HEK293 (cell line): ENCODE results near the gene ARHGAP10.

Source experiments
- CTCF ChIP-seq: fragments of 450-650 bp; formaldehyde crosslinking; IDR thresholded peaks from 2 replicates; pipeline ENCODE4 v1.5.1; 2016; ENCODE audit warnings: missing biosample characterization, missing genetic modification characterization
- PBX3 ChIP-seq: sonication (generic); formaldehyde crosslinking; IDR thresholded peaks from 2 replicates; pipeline ENCODE4 v1.8.1; 2022; ENCODE audit warnings: mild to moderate bottlenecking, moderate library complexity, missing genetic modification reagents
- ZNF10 ChIP-seq: fragments of 450-650 bp; formaldehyde crosslinking; IDR thresholded peaks from 2 replicates; pipeline ENCODE4 v1.5.1; 2017; ENCODE audit warnings: missing biosample characterization, missing genetic modification characterization
- ZNF433 ChIP-seq: fragments of 450-650 bp; formaldehyde crosslinking; IDR thresholded peaks from 2 replicates; pipeline ENCODE4 v1.5.1; 2016; ENCODE audit warnings: missing biosample characterization, missing genetic modification characterization, low read depth
- ZNF660 ChIP-seq: fragments of 450-650 bp; IDR thresholded peaks from 2 replicates; pipeline ENCODE4 v1.5.1; 2018; ENCODE audit warnings: missing biosample characterization, mild to moderate bottlenecking, missing genetic modification characterization
- ZNF785 ChIP-seq: fragments of 450-650 bp; formaldehyde crosslinking; IDR thresholded peaks from 2 replicates; pipeline ENCODE4 v1.5.1; 2016; ENCODE audit warnings: missing biosample characterization, missing genetic modification characterization

DNA sequence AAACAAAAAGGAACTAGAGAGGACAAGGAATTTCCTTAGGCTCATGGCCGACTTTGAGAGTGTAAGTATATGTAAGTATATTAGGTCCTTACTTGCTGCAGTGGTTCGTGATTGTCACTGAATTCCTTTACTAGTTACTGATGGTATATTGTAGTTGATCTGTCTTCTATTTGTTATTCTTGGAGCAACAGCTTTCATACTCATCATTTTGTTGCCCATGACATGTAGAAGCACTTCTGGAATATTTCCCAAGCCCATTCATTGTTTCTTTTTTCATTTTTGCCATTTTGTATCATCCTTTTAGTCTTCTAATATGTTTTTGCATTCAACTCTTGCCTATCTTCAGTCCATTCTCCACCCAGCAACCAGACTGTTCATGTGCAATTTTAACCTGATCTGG lies 170.0 kb downstream of the ARHGAP10 start:
- TF ChIP-seq ZNF10: no peak
- no peak for TF ChIP-seq ZNF785
- TF ChIP-seq CTCF (tag by site-specific recombination): no peak
- no peak for TF ChIP-seq ZNF660 (tag by site-specific recombination)
- TF ChIP-seq PBX3 (CRISPR knock-in tag): no peak
- TF ChIP-seq ZNF433: no peak
